NOMO-1 treated with dmso at 0.1 percent for 144 hours (cell line): ENCODE measurements around the gene HIF3A.
"Not testable (repeated sequence)": the region's sequence is repeated elsewhere in the genome, so short reads cannot be mapped to it uniquely, and the experiment has no call there.

Source experiments
- DNase-seq: peaks from one replicate; lab custom pipeline; 2025; ENCODE audit not compliant: unreplicated experiment; lab: John Stamatoyannopoulos, UW

HIF3A gene

GRCh38 chr19:46356149-46357055 lies 59.6 kb downstream of the HIF3A start:
- DNase-seq = no peak

- DNase-seq = no peak
These were observed 61.2 kb downstream of the HIF3A start for GRCh38 chr19:46357846-46358583.

- no peak for DNase-seq
These were observed 65.1 kb downstream of the HIF3A start for GRCh38 chr19:46361915-46362314.

GRCh38 chr19:46364359-46364758 lies 67.5 kb downstream of the HIF3A start:
- no peak for DNase-seq

- DNase-seq = no peak
These were observed 68.7 kb downstream of the HIF3A start for GRCh38 chr19:46365561-46365960.

- DNase-seq = no peak
These were observed 69.9 kb downstream of the HIF3A start for GRCh38 chr19:46366620-46367292.

- no peak for DNase-seq
These were observed 70.6 kb downstream of the HIF3A start for GRCh38 chr19:46367426-46367825.

GRCh38 chr19:46368116-46368515 lies 71.3 kb downstream of the HIF3A start:
- no peak for DNase-seq

GRCh38 chr19:46369817-46370216 lies 73.0 kb downstream of the HIF3A start:
- DNase-seq = no peak

GRCh38 chr19:46371371-46371901 lies 74.6 kb downstream of the HIF3A start:
- DNase-seq = no peak

GRCh38 chr19:46372901-46373490 lies 76.2 kb downstream of the HIF3A start:
- DNase-seq = no peak

- DNase-seq = no peak
These were observed 76.9 kb downstream of the HIF3A start for GRCh38 chr19:46373491-46374359.

- no peak for DNase-seq
These were observed 78.0 kb downstream of the HIF3A start for GRCh38 chr19:46374536-46375475.

GRCh38 chr19:46375476-46376067 lies 78.7 kb downstream of the HIF3A start:
- not testable (repeated sequence) for DNase-seq

GRCh38 chr19:46376241-46377153 lies 79.7 kb downstream of the HIF3A start:
- no peak for DNase-seq

GRCh38 chr19:46378268-46378667 lies 81.4 kb downstream of the HIF3A start:
- DNase-seq = no peak

- DNase-seq = no peak
These were observed 83.8 kb downstream of the HIF3A start for GRCh38 chr19:46380690-46381089.
